ENCODE data around the gene TECPR2.
A peak's percentile ranks its signal among the peaks of the same experiment; 100 is the strongest.

The TECPR2 gene

DNA sequence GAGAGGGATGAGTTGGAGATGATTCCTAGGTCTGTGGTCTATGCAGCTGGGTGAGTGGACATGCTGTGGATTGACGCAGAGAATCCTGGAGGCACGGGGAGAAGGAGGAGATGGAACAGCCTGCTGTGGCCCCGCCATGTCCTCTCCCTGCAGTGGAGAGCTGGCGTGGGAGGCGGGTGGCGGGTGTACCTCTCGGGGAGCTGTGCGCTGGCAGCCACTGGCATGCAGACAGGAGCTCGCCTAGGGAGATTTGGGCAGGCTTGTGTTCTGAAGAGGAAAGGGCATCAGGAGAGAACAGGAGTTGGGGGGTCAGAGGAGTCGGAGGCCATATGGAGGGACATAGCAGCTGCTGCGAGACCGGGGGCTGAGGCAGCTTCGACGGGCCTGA is 56.1 kb downstream of the TECPR2 start:
- ATAC-seq = no peak
- Mint-ChIP-seq H3K27ac (no peak overlapping the region), H3K4me1 (no peaks in the 10 kb centered on the region), H3K4me3 (no peak overlapping the region), H3K27me3 (no peaks in the 10 kb centered on the region), H3K36me3 (ENCODE audit: low read depth) (no peaks in the 10 kb centered on the region), H3K9me3 (no peaks in the 10 kb centered on the region)
- DNase-seq = no peak

DNA sequence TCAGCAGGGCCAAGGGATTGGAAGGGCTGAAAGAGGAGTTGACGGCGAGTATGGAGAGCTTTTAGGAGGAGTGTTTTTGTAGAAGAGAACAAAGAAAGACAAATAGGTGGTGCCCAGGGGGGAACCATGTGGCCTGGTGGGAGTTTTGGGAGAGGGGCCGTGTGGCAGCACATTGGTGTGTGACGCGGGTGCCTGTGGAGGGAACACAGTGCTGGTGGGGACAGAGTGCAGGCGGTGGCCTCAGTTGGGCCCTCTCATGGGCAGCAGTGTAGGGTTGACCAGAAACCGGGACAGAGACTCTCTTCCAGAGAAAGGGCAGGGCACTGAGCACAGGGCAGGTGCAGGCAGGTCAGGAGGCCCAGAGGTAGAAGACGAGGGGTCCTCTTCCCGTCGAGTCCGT is 56.5 kb downstream of the TECPR2 start:
- no peak overlapping the region for H3K4me3 Mint-ChIP-seq
- no peak overlapping the region for H3K27ac Mint-ChIP-seq
- no peaks in the 10 kb centered on the region for H3K9me3 Mint-ChIP-seq
- no peak for DNase-seq
- no peak for ATAC-seq
- H3K36me3 Mint-ChIP-seq (ENCODE audit: low read depth) = no peaks in the 10 kb centered on the region
- H3K27me3 Mint-ChIP-seq = no peaks in the 10 kb centered on the region
- H3K4me1 Mint-ChIP-seq = no peaks in the 10 kb centered on the region

DNA sequence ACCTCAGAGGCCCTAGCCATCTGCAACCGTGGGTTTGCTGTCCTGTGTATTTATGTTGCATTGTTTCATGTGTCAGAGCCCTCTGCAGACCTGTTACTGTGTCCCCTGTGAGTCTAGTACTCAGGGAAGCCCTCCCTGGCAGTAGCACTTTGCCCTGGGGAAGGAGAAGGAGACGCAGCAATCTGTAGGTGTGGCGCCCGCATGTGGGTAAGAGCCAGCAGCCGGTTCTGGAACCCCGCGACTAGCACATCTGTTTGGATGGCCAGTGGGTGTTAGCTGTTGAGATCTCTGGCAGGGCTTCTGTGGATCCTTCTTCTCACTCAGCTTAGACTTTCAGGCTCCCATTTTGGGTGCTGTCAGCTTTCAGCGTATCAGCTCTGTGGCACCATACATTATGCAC is 57.0 kb downstream of the TECPR2 start:
- H3K9me3 Mint-ChIP-seq = no peaks in the 10 kb centered on the region
- DNase-seq (no peak), ATAC-seq (no peak)
- H3K36me3 Mint-ChIP-seq (ENCODE audit: low read depth) = no peaks in the 10 kb centered on the region
- H3K27me3 Mint-ChIP-seq = no peaks in the 10 kb centered on the region
- H3K4me1 Mint-ChIP-seq = no peaks in the 10 kb centered on the region
- no peak overlapping the region for H3K4me3 Mint-ChIP-seq
- H3K27ac Mint-ChIP-seq = no peak overlapping the region

- Mint-ChIP-seq H3K4me3 (no peak overlapping the region), H3K27ac (no peak overlapping the region)
Measured at GRCh38 chr14:102421411-102422057, 58.8 kb downstream of the TECPR2 start.

DNA sequence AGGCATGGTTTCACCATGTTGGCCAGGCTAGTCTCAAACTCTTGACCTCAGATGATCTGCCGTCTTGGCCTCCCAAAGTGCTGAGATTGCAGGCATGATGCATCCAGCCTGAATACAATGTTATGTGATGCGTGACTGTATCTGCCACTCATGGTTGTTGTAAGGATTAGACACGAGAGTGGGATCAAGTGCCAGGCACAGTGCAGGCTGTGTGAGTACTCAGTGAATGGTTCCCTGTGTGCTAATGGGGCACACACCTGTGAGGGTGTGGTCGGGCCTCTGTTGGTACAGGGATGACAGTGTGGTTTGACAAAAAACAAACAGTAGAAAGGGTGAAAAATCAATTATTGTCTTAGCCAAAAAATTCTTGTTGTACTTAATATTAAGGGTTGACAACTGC is 61.8 kb downstream of the TECPR2 start:
- Mint-ChIP-seq H3K4me1 (no peaks in the 10 kb centered on the region), H3K27ac (no peak overlapping the region), H3K27me3 (no peaks in the 10 kb centered on the region), H3K4me3 (no peak overlapping the region), H3K36me3 (ENCODE audit: low read depth) (peaks cover 7% of the 10 kb centered on the region), H3K9me3 (no peaks in the 10 kb centered on the region)
- DNase-seq (no peak), ATAC-seq (no peak)

More at GRCh38 chr14:102421411-102422057, 58.8 kb downstream of the TECPR2 start:
- H3K9me3 Mint-ChIP-seq = no peaks in the 10 kb centered on the region
- no peaks in the 10 kb centered on the region for H3K27me3 Mint-ChIP-seq
- peaks cover 3% of the 10 kb centered on the region for H3K36me3 Mint-ChIP-seq (ENCODE audit: low read depth)
- no peaks in the 10 kb centered on the region for H3K4me1 Mint-ChIP-seq
- ATAC-seq = no peak
- no peak for DNase-seq

DNA sequence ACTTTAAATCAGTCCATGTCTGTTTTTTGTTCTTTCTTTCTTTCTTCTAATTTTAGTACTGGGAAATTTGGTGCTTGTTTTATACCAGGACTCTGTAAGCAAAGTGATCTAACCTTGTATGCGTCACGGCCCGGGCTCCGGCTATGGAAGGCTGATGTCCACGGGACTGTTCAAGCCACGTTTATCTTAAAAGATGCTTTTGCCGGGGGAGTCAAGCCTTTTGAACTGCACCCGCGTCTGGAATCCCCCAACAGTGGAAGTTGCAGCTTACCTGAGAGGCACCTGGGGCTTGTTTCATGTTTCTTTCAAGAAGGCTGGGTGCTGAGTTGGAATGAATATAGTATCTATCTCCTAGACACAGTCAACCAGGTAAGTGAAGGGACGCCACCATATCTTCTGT is 62.2 kb downstream of the TECPR2 start:
- DNase-seq (no peak), ATAC-seq (no peak)
- no peaks in the 10 kb centered on the region for H3K27me3 Mint-ChIP-seq
- no peaks in the 10 kb centered on the region for H3K4me1 Mint-ChIP-seq
- no peak overlapping the region for H3K4me3 Mint-ChIP-seq
- no peaks in the 10 kb centered on the region for H3K9me3 Mint-ChIP-seq
- H3K27ac Mint-ChIP-seq = no peak overlapping the region
- H3K36me3 Mint-ChIP-seq (ENCODE audit: low read depth) = peaks cover 7% of the 10 kb centered on the region

DNA sequence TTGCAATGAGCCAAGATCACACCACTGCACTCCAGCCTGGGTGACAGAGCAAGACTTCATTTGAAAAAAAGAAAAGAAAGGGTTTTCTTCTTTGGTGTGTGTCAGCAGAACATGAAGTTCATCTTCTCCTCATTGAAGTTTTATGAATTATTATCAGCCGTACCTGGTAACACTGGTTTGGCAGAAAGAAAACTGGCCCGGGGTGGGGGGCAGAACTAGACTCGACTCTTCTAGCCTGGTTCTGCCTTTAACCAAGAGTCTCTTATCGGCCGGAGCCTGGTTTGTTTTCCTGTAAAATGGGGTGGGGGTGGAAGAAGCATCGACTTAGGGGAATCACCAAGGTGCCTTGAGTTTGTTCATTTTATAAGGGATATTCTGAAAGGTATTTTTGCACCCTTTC is 64.1 kb downstream of the TECPR2 start:
- Mint-ChIP-seq H3K27me3 (no peaks in the 10 kb centered on the region), H3K27ac (no peak overlapping the region)

GRCh38 chr14:102427642-102428041 is 64.9 kb downstream of the TECPR2 start:
- H3K36me3 Mint-ChIP-seq (ENCODE audit: low read depth) = peaks cover 7% of the 10 kb centered on the region
- H3K27me3 Mint-ChIP-seq = no peaks in the 10 kb centered on the region
- DNase-seq (no peak), ATAC-seq (no peak)
- H3K4me1 Mint-ChIP-seq = no peaks in the 10 kb centered on the region
- H3K27ac Mint-ChIP-seq = no peak overlapping the region
- H3K4me3 Mint-ChIP-seq = no peak overlapping the region
- H3K9me3 Mint-ChIP-seq = no peaks in the 10 kb centered on the region

More for the DNA sequence above, 64.1 kb downstream of the TECPR2 start:
- no peaks in the 10 kb centered on the region for H3K4me1 Mint-ChIP-seq
- H3K36me3 Mint-ChIP-seq (ENCODE audit: low read depth) = peaks cover 7% of the 10 kb centered on the region
- DNase-seq = no peak
- H3K9me3 Mint-ChIP-seq = no peaks in the 10 kb centered on the region
- no peak overlapping the region for H3K4me3 Mint-ChIP-seq
- no peak for ATAC-seq

- H3K9me3 Mint-ChIP-seq = no peaks in the 10 kb centered on the region
- peaks cover 10% of the 10 kb centered on the region for H3K36me3 Mint-ChIP-seq (ENCODE audit: low read depth)
- no peak for ATAC-seq
- DNase-seq = no peak
- no peak overlapping the region for H3K4me3 Mint-ChIP-seq
- H3K4me1 Mint-ChIP-seq = no peaks in the 10 kb centered on the region
- no peak overlapping the region for H3K27ac Mint-ChIP-seq
- no peaks in the 10 kb centered on the region for H3K27me3 Mint-ChIP-seq
Measured at GRCh38 chr14:102430212-102430908, 67.6 kb downstream of the TECPR2 start.

GRCh38 chr14:102431751-102432150 is 69.0 kb downstream of the TECPR2 start:
- Mint-ChIP-seq H3K27me3 (no peaks in the 10 kb centered on the region), H3K27ac (no peak overlapping the region), H3K4me1 (no peaks in the 10 kb centered on the region), H3K4me3 (no peak overlapping the region), H3K36me3 (ENCODE audit: low read depth) (peaks cover 7% of the 10 kb centered on the region), H3K9me3 (no peaks in the 10 kb centered on the region)
- DNase-seq (no peak), ATAC-seq (no peak)

DNA sequence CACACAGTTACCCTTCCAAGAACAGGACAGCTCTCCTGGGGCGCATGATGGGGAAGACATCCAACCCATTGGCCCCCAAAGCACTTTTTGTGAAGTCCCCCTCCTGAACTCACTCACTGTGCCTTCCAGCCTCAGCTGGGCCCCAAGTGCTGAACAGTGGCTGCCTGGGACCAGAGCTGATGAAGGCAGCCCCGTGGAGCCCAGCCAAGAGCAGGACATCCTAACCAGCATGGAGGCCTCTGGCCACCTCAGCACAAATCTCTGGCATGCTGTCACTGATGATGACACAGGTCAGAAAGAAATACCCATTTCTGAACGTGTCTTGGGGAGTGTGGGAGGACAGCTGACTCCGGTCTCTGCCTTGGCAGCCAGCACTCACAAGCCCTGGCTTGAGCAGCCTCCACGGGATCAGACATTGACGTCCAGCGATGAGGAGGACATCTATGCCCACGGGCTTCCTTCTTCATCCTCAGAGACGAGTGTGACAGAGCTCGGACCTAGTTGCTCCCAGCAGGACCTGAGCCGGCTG is 72.0 kb downstream of the TECPR2 start:
- peaks cover 2% of the 10 kb centered on the region for H3K36me3 Mint-ChIP-seq (ENCODE audit: low read depth)
- H3K4me1 Mint-ChIP-seq = peaks cover 2% of the 10 kb centered on the region
- no peak overlapping the region for H3K27ac Mint-ChIP-seq
- H3K27me3 Mint-ChIP-seq = no peaks in the 10 kb centered on the region
- no peaks in the 10 kb centered on the region for H3K9me3 Mint-ChIP-seq
- no peak overlapping the region for H3K4me3 Mint-ChIP-seq
- no peak for ATAC-seq
- DNase-seq = no peak

GRCh38 chr14:102437997-102438915 is 75.5 kb downstream of the TECPR2 start:
- DNase-seq = peak; percentile 80
- H3K27ac Mint-ChIP-seq = no peak overlapping the region
- no peak overlapping the region for H3K4me3 Mint-ChIP-seq
- H3K36me3 Mint-ChIP-seq (ENCODE audit: low read depth) = peaks cover 6% of the 10 kb centered on the region
- ATAC-seq = peak; percentile 80
- no peaks in the 10 kb centered on the region for H3K9me3 Mint-ChIP-seq
- peaks cover 2% of the 10 kb centered on the region for H3K4me1 Mint-ChIP-seq
- no peaks in the 10 kb centered on the region for H3K27me3 Mint-ChIP-seq

DNA sequence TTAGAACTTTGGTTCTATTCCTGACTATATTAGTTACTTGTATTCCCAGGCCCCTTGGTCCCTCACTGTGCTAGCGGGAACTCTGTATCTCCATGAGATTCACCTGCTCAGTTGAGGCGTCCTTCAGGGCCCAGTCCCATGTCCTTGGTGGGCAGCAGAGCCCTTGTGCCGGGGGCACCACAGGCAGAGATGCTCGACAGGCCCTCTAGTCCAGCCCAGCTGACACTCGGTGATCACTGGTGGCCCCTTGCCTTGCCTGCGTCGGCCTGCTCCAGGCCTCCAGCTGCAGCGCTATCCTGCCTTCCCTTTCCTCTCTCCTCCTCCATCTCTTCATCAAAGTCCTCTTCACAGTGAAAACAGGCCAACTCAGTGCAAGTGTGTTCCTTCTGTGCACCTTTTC is 76.8 kb downstream of the TECPR2 start:
- Mint-ChIP-seq H3K4me3 (no peak overlapping the region), H3K36me3 (ENCODE audit: low read depth) (peaks cover 7% of the 10 kb centered on the region), H3K27me3 (no peaks in the 10 kb centered on the region), H3K9me3 (no peaks in the 10 kb centered on the region), H3K27ac (no peak overlapping the region), H3K4me1 (peaks cover 2% of the 10 kb centered on the region)
- DNase-seq (no peak), ATAC-seq (no peak)

DNA sequence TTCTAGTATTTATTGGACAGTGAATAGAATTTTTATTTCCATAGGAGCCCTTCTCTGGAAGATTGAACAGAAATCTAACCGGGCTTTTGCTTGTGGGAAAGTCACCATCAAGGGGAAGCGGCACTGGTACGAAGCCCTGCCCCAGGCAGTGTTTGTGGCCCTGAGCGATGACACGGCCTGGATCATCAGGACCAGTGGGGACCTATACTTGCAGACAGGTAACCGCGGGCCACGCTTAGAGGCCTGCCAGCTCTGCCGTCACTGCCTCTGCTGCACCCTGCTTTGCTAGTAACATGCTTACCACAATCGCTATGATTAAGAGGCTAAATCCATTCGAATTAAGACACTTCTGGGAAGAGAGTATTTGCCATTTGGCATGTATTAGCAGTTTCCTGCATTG is 77.7 kb downstream of the TECPR2 start:
- H3K27me3 Mint-ChIP-seq = no peaks in the 10 kb centered on the region
- DNase-seq = no peak

More for the DNA sequence above, 77.7 kb downstream of the TECPR2 start:
- Mint-ChIP-seq H3K36me3 (ENCODE audit: low read depth) (peaks cover 7% of the 10 kb centered on the region), H3K9me3 (no peaks in the 10 kb centered on the region), H3K27ac (no peak overlapping the region), H3K4me1 (peaks cover 2% of the 10 kb centered on the region), H3K4me3 (no peak overlapping the region)
- no peak for ATAC-seq

All from activated naive CD8-positive, alpha-beta T cell treated with anti-CD3 and anti-CD28 coated beads, Interleukin-2, amount 50 U/mL, for 24 hours (primary cell).